ENCODE measurements around the gene GBX2. TPM values are rescaled to one million over a fixed set of nuclear protein-coding genes. Genes with fewer than 3 reads are reported as not detected.

The GBX2 gene
- total and polyA plus RNA-seq, 12 donors: 0.12 to 0.22 (median 0.15) TPM; not detected in 7

DNA sequence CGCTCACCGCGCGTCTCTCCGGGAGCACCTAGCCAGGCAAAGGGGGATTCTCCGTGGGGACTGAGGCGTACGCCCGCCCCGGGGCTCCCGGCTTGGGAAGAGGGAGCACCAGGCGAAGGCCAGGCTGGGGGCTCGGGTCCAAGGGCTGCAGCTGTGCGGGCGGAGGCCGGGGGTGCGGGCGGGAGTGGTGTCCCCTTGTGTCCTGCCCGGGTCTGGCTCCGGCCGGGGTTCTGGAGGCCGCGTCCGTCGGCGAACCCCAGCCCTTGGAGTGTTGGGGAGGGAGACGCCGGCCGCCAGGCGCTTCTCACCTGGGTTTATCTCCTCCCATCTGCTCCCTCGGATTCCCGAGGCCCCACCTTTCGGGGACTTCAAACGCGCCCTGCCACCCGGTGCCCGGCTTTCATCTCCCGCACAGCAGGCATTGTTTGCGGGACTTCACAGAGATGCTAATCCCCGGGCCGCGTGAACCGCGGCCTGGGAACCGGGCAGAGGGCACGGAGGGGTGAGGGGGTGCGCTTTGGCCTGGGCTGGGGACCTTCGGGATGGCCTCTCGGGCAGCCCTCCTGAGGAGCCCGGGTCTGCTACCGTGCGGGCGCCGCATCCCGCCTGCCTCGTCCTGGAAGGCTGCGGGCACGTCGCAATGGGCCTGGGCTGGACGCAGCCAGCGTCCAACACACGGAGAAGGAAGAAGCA, 5.0 kb upstream of the GBX2 start:
- intact Hi-C loops (cut with DNase I): loop anchor here in 2 of 10 donors (5.0 to 10.0 kb wide), 2 partner anchors 368 to 396 kb away; no protein-coding TSS in a partner anchor
- DNase-seq: no peak
- Histone ChIP-seq H3K27ac (no peak overlapping the region), H3K4me1 (peaks cover 11 to 53% (median 40%) of the 10 kb centered on the region in 9 donors), H3K27me3 (peaks cover 70 to 100% (median 98%) of the 10 kb centered on the region in 7 donors), H3K9me3 (no peaks in the 10 kb centered on the region), H3K36me3 (no peaks in the 10 kb centered on the region), H3K4me3 (no peak overlapping the region)
- ATAC-seq: no peak
- TF ChIP-seq, protein P1, sequence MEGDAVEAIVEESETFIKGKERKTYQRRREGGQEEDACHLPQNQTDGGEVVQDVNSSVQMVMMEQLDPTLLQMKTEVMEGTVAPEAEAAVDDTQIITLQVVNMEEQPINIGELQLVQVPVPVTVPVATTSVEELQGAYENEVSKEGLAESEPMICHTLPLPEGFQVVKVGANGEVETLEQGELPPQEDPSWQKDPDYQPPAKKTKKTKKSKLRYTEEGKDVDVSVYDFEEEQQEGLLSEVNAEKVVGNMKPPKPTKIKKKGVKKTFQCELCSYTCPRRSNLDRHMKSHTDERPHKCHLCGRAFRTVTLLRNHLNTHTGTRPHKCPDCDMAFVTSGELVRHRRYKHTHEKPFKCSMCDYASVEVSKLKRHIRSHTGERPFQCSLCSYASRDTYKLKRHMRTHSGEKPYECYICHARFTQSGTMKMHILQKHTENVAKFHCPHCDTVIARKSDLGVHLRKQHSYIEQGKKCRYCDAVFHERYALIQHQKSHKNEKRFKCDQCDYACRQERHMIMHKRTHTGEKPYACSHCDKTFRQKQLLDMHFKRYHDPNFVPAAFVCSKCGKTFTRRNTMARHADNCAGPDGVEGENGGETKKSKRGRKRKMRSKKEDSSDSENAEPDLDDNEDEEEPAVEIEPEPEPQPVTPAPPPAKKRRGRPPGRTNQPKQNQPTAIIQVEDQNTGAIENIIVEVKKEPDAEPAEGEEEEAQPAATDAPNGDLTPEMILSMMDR (IDR thresholded peaks at IDR 0.05): no peak
- 2 to 5% methylated on average over 60 to 62 of the region's 62 CpGs for WGBS, 2 donors

GRCh38 chr2:236172255-236173035, 4.3 kb upstream of the GBX2 start:
- intact Hi-C loops (cut with DNase I): loop anchor here in 2 of 10 donors (5.0 to 10.0 kb wide), 2 partner anchors 368 to 395 kb away; no protein-coding TSS in a partner anchor
- WGBS, 2 donors: 3 to 5% methylated on average over 46 of the region's 46 CpGs
- H3K4me3 ChIP-seq: no peak overlapping the region
- H3K9me3 ChIP-seq: no peaks in the 10 kb centered on the region
- ATAC-seq (no peak), DNase-seq (no peak)
- no peak overlapping the region for H3K27ac ChIP-seq
- no peaks in the 10 kb centered on the region for H3K36me3 ChIP-seq
- TF ChIP-seq, protein P1 (IDR thresholded peaks at IDR 0.05): no peak
- H3K27me3 ChIP-seq: peaks cover 71 to 100% (median 98%) of the 10 kb centered on the region in 7 donors
- peaks cover 9 to 52% (median 35%) of the 10 kb centered on the region in 9 donors for H3K4me1 ChIP-seq

- intact Hi-C loops (cut with DNase I): loop anchor here in 2 of 10 donors (5.0 to 10.0 kb wide), 2 partner anchors 367 to 394 kb away; no protein-coding TSS in a partner anchor
- Histone ChIP-seq H3K36me3 (no peaks in the 10 kb centered on the region), H3K27ac (no peak overlapping the region), H3K4me1 (peaks cover 13 to 58% (median 41%) of the 10 kb centered on the region in 9 donors), H3K27me3 (peaks cover 71 to 100% (median 98%) of the 10 kb centered on the region in 7 donors), H3K4me3 (no peak overlapping the region), H3K9me3 (no peaks in the 10 kb centered on the region)
- ATAC-seq (peak in 1 of 8 donors; percentile 42), DNase-seq (no peak)
- WGBS, 2 donors: 7% methylated on average over 16 of the region's 16 CpGs
- TF ChIP-seq, protein P1 (IDR thresholded peaks at IDR 0.05): no peak
These were observed 3.6 kb upstream of the GBX2 start for GRCh38 chr2:236171680-236172254.

GRCh38 chr2:236171181-236171679, 3.0 kb upstream of the GBX2 start:
- WGBS, 2 donors: 2 to 3% methylated on average over 27 of the region's 27 CpGs
- intact Hi-C loops (cut with DNase I): loop anchor here in 2 of 10 donors (5.0 to 10.0 kb wide), 2 partner anchors 366 to 394 kb away; no protein-coding TSS in a partner anchor
- H3K27ac ChIP-seq: no peak overlapping the region

More at GRCh38 chr2:236171181-236171679, 3.0 kb upstream of the GBX2 start:
- ATAC-seq (no peak), DNase-seq (no peak)
- peaks cover 13 to 63% (median 46%) of the 10 kb centered on the region in 9 donors for H3K4me1 ChIP-seq
- TF ChIP-seq, protein P1 (IDR thresholded peaks at IDR 0.05): no peak
- H3K36me3 ChIP-seq: no peaks in the 10 kb centered on the region
- H3K4me3 ChIP-seq: no peak overlapping the region
- peaks cover 75 to 100% (median 98%) of the 10 kb centered on the region in 7 donors for H3K27me3 ChIP-seq
- no peaks in the 10 kb centered on the region for H3K9me3 ChIP-seq
